Mammary epithelial cell (primary cell): ENCODE results near the gene CLEC3B.

Experiments
- EZH2 ChIP-seq: IDR thresholded peaks from 2 replicates; pipeline ENCODE4 v1.6.1; 2012; ENCODE audit warnings: low read length, inconsistent platforms, borderline replicate concordance
- TF ChIP-seq, protein P1 (sequence below), 2 donors: IDR thresholded peaks in 1 of 2; conservative IDR thresholded peaks in 1 of 2; 2 replicates each; pipeline ENCODE4 v1.5.1; 2011 to 2012; ENCODE audit warnings: inconsistent platforms in 2 of 2, low read length in 2 of 2, mild to moderate bottlenecking in 2 of 2, control low read depth in 1 of 2, low read depth in 1 of 2; ENCODE audit not compliant: insufficient read depth in 1 of 2; ENCODE audit errors: extremely low read depth in 1 of 2

DNA sequence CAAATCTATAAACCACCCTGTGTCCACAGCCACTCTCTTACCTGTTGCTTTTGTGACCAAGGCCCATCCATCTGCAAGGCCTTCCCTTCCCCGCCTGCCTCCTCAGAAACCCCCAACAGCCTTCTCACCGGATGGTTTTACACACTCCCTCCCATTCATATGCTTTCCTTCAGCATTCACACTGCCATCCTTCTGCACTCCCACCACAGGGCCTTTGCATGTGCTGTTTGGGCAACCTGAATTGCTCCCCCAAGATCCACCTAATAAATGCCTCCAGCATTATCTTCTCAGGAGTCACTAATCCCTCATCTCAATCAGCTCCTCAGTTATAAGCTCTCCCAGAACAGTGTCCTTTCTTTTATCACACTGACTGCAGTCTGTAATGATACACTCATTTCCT, 6.0 kb downstream of the CLEC3B start:
- TF ChIP-seq, protein P1, sequence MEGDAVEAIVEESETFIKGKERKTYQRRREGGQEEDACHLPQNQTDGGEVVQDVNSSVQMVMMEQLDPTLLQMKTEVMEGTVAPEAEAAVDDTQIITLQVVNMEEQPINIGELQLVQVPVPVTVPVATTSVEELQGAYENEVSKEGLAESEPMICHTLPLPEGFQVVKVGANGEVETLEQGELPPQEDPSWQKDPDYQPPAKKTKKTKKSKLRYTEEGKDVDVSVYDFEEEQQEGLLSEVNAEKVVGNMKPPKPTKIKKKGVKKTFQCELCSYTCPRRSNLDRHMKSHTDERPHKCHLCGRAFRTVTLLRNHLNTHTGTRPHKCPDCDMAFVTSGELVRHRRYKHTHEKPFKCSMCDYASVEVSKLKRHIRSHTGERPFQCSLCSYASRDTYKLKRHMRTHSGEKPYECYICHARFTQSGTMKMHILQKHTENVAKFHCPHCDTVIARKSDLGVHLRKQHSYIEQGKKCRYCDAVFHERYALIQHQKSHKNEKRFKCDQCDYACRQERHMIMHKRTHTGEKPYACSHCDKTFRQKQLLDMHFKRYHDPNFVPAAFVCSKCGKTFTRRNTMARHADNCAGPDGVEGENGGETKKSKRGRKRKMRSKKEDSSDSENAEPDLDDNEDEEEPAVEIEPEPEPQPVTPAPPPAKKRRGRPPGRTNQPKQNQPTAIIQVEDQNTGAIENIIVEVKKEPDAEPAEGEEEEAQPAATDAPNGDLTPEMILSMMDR (conservative IDR thresholded peaks at IDR 0.05 in 1 of 2, IDR thresholded peaks at IDR 0.05 in 1 of 2; ENCODE audit: extremely low read depth in 1 of 2, insufficient read depth in 1 of 2, low read depth in 1 of 2, low read length in 2 of 2) = no peak
- TF ChIP-seq EZH2 = no peak
